SW 1271 (cell line): ENCODE measurements around the gene NMBR.
"Not testable (repeated sequence)": the region's sequence is repeated elsewhere in the genome, so short reads cannot be mapped to it uniquely, and the experiment has no call there.

Source experiments
- DNase-seq, 2 experiments: peaks; one replicate each; lab custom pipeline; 2025; lab: John Stamatoyannopoulos, UW

The NMBR gene

DNA sequence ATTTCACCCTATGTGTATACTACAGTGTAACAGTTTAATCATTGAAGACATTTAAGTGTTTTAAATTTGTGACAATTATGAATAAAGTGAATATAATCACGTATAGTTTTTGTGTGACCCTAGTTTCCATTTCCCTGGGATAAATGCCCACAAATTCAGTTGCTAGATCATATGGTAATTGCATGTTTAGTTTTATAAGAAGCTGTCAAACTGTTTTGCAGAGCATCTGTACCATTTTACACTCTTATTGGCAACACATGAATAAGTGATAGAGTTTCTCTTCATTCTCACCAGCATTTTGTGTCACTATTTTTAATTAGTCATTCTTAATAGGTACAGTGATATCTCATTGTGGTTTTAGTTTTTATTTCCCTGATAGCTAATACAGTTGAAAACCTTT is 7.4 kb upstream of the NMBR start:
- no peak for DNase-seq

DNA sequence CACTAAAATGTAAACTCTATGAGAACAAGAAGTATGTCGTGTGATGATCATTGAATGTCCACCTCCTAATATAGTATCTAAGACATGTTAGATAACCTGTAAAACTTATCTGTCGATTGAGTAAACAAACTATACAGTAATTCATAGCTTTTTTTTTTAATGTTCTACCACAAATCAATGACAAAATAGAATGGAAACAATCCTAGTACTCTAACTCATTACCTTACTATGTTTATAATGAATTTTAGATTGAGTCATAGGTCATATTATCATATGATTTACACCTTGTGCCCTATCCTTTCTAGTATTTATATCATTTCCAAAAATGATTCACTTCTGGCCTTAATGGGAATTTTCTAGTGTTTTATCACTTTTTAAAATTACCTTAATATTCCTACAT is 6.3 kb upstream of the NMBR start:
- no peak for DNase-seq

GRCh38 chr6:142152746-142153145 is 5.8 kb upstream of the NMBR start:
- DNase-seq, result peak in 1 of 2 experiments; percentile 30

GRCh38 chr6:142141531-142141930 is 5.4 kb downstream of the NMBR start:
- not testable (repeated sequence) for DNase-seq

DNA sequence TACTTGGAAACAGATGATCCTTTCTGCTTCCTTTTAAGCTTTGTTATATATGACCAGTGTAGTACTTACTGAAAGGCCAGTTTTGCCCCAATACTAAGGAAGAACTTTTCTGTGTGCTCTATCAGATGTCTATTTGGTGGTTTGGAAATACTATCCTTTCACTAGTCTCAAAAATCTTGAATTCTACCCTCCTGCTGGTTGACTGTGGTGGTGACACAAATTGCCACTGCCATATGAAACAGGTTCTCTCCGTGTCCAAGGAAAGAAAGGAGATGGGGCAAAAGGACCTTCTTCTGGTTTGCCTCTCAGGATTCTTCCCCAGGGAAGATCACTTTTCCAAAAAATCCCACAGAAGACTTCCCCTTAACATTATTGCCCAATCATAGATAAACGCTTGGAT is 8.0 kb downstream of the NMBR start:
- DNase-seq, result no peak

- no peak for DNase-seq
These were observed 14.3 kb downstream of the NMBR start, which contains the start of gene GJE1 for GRCh38 chr6:142132625-142133024. TSS of gene GJE1 (plus strand) at chr6:142132925. CDS start at chr6:142133159, 234 bp downstream.

GRCh38 chr6:142130814-142131213 is 16.1 kb downstream of the NMBR start:
- DNase-seq, result no peak

GRCh38 chr6:142121342-142121741 is 25.6 kb downstream of the NMBR start:
- DNase-seq, result no peak

GRCh38 chr6:142118925-142119324 is 28.0 kb downstream of the NMBR start:
- DNase-seq, result no peak

DNA sequence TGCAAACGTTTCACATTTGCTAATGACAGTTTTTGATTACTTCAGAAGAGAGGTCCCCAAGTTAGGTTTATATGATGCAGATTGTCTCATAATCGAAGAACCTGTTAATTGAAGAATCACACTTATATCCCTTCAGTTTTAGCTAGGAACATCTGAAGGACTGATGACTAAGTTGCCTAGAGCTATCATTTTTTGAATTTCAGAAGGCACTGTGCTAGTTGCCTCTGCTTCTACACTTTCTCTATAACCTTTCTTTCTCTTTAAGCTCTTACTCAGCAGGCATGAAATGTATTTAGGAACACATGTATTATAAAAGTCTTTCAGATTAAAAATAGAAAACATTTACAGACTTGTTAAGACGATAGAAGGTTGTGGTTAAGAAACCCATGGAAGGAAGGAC is 28.6 kb downstream of the NMBR start:
- no peak for DNase-seq

DNA sequence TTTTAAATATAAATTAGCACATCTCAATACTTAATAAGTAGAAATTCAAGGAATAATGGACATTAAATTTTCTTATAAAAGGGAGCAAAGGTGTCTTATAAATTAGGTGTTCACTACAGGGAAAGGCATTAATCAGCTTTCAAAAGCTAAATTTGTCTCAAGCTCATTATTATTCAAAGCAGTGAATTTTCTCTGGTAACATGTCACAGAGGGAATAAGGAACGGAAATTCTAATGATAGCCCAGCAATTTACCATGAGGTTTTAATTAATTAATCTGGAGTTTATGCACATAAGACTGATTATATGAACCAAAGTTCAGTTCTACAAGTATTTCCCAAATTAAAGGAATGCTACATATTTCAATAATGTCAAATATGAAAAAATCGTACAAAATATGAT is 29.6 kb downstream of the NMBR start:
- DNase-seq, result no peak

DNA sequence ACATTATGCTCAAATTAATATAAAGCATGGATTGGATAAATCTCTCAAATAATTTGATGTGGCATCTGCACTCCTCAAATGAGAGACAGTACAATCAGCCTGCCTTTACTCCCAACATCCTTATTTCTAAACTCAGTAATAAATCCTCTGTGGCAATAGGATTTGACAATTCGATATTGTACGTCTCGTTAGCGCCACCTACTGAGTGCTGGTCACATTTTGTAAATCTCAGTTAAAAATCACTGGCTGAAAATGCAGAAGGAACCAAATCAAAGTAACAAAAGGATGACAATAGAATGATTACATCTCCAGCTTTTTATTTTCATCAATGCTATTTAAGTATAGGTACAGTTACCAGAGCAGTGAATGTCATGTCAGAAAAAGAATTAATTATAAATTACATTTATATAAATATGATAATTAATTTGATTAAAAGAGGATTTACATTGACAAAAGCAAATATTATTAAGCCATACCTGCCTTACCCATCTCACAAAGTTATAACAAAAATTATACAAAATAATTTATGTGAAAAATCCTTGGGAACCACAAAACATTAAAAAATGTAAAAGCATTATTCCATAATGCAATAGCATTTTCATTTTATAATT is 34.4 kb downstream of the NMBR start:
- DNase-seq, result peak; percentile 15 to 64

DNA sequence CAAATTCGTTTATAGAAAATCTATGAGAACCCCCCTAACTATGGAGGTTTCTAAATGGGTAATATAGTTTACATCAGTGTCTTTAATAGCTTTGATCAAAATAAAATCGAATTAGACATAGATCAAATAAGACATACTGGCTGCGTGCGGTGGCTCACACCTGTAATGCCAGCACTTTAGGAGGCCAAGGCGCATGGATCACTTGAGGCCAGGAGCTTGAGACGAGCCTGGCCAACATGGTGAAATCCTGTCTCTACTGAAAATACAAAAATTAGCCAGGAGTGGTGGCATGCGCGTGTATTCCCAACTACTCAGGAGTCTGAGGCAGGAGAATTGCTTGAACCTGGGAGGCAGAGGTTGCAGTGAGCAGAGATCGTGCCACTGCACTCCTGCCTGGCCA is 36.1 kb downstream of the NMBR start:
- DNase-seq, result not testable (repeated sequence)

DNA sequence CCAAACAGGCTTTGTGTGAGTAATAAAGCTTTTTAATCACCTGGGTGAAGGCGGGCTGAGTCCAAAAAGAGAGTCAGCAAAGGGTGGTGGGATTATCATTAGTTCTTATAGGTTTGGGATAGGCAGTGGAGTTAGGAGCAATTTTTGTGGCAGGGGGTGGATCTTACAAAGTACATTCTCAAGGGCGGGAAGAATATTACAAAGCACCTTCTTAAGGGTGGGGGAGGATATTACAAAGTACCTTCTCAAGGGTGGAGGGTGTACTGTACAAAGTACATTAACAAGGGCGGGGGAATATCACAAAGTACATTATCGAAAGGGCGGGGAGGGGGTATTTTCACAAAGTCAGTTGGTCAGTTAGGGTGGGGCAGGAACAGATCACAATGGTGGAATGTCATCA is 42.1 kb downstream of the NMBR start:
- DNase-seq, result not testable (repeated sequence)

DNA sequence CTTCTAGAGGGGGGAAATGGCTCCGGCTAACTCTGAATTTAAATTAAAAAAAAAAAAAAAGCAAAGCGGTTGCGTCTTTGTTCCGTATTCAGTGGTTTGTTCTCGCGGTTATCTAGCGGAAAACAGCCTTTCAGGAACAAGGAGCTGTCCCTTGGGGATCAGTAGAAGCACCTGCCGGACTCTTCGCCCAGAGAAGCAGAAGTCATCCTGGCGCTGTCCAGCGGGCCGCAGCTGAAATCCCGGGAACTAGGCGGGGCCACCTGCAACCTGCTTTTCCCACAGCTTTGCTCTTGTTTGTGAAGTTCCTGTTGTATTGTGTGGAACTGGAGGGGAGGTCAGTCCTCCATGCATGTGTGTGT is 58.1 kb downstream of the NMBR start:
- no peak for DNase-seq

GRCh38 chr6:142087950-142088857 is 58.7 kb downstream of the NMBR start:
- DNase-seq, result no peak

DNA sequence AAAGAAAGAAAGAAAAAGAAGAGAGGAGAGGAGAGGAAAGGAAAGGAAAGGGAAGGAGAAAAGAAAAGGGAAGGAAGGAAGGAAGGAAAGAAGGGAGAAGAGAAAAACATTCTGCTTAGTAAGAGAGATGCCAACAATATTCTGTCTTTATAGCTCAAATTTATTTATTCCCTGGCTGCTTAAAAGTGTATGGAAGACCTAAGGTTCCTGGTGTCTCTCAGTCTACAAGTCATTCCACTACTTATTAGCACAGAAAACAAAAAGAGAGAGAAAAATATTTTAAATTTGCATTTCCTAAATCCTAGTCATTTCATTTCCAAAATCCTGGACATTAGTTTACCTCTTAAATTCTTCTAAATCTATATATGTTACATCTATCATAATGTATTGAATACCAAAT is 67.8 kb downstream of the NMBR start:
- no peak for DNase-seq

- DNase-seq, result no peak
These were observed 71.3 kb downstream of the NMBR start for GRCh38 chr6:142075516-142076101.

GRCh38 chr6:142074516-142074915 is 72.4 kb downstream of the NMBR start:
- no peak for DNase-seq

DNA sequence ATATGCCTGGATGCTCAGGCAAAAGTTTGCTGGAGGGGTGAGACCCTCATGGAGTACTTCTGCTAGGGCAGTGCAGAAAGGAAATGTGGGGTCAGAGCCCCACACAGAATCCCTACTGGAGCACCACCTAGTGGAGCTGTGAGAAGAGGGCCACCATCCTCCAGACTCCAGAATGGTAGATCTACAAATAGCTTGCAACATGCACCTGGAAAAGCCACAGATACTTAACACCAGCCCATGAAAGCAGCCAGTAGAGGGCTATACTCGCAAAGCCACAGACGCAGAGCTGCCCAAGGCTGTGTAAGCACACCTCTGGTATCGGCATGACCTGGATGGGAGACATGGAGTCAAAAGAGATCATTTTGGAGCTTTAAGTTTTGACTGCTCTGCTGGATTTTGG is 74.9 kb downstream of the NMBR start:
- DNase-seq, result peak in 1 of 2 experiments; percentile 9

DNA sequence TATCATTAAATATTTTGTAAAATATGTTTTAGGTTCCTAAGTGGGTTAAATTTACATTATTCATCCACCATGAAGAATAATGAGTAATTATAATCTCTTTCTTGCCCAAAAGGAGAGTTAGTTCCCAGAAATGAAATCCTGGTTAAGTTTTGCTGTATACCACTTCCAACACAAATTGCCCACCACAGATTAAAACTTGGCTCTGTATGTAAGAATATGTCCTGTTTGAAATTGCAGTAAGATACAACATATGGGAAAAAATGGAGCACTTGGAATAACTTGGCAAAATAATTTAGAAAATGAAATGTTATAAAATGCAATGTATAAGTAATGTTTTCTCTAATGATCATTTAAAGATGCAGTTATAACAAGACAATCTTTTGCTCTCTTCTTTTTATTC is 78.5 kb downstream of the NMBR start:
- DNase-seq, result no peak

GRCh38 chr6:142062861-142063260 is 84.1 kb downstream of the NMBR start:
- DNase-seq, result not testable (repeated sequence)
